HEK293T (cell line): ENCODE data around the gene AGBL1.

Source experiments
- CTCF ChIA-PET: fragments of 350-600 bp; formaldehyde crosslinking; extraction: SDS; loops from one replicate; lab custom pipeline; 2021; ENCODE audit warnings: antibody characterized with exemption, inconsistent platforms; lab: Yijun Ruan, JAX
- POLR2A ChIA-PET: fragments of 350-600 bp; formaldehyde crosslinking; extraction: SDS; loops from one replicate; lab custom pipeline; 2020; ENCODE audit warnings: antibody characterized with exemption, inconsistent platforms; lab: Yijun Ruan, JAX
- DNase-seq: peaks from one replicate; pipeline ENCODE4 v3.0.0; 2012; ENCODE audit warnings: mixed read lengths; ENCODE audit errors: extremely low spot score
- ARNT ChIP-seq: fragments of 450-650 bp; IDR thresholded peaks from 2 replicates; pipeline ENCODE4 v1.6.1; 2017; ENCODE audit warnings: mild to moderate bottlenecking
- BHLHE40 ChIP-seq: fragments of 450-650 bp; IDR thresholded peaks from 2 replicates; pipeline ENCODE4 v1.6.1; 2016; ENCODE audit warnings: mild to moderate bottlenecking, moderate library complexity, borderline replicate concordance
- CTBP1 ChIP-seq: fragments of 450-650 bp; IDR thresholded peaks from 2 replicates; pipeline ENCODE4 v1.6.1; 2016; ENCODE audit warnings: borderline replicate concordance
- ELF4 ChIP-seq: fragments of 450-650 bp; IDR thresholded peaks from 2 replicates; pipeline ENCODE4 v1.6.1; 2017; ENCODE audit warnings: antibody characterized with exemption
- FOXA1 ChIP-seq: fragments of 450-650 bp; IDR thresholded peaks from 2 replicates; pipeline ENCODE4 v1.6.1; 2016; ENCODE audit warnings: mild to moderate bottlenecking
- FOXK2 ChIP-seq: fragments of 450-650 bp; IDR thresholded peaks from 2 replicates; pipeline ENCODE4 v1.6.1; 2016; ENCODE audit warnings: mild to moderate bottlenecking
- FOXM1 ChIP-seq: fragments of 450-650 bp; IDR thresholded peaks from 2 replicates; pipeline ENCODE4 v1.6.1; 2017; ENCODE audit warnings: mild to moderate bottlenecking, borderline replicate concordance
- HDGF ChIP-seq: fragments of 450-650 bp; IDR thresholded peaks from 2 replicates; pipeline ENCODE4 v1.6.1; 2017; ENCODE audit warnings: antibody characterized with exemption, borderline replicate concordance
- L3MBTL2 ChIP-seq: fragments of 450-650 bp; conservative IDR thresholded peaks from 2 replicates; pipeline ENCODE4 v1.6.1; 2016; ENCODE audit warnings: mild to moderate bottlenecking
- LEF1 ChIP-seq: fragments of 450-650 bp; IDR thresholded peaks from 2 replicates; pipeline ENCODE4 v1.6.1; 2017; ENCODE audit warnings: mild to moderate bottlenecking, borderline replicate concordance
- NFRKB ChIP-seq: fragments of 450-650 bp; IDR thresholded peaks from 2 replicates; pipeline ENCODE4 v1.6.1; 2016; ENCODE audit warnings: mild to moderate bottlenecking, moderate library complexity
- SP1 ChIP-seq: fragments of 450-650 bp; IDR thresholded peaks from 2 replicates; pipeline ENCODE4 v1.6.1; 2017
- SUZ12 ChIP-seq: fragments of 450-650 bp; IDR thresholded peaks from 2 replicates; pipeline ENCODE4 v1.6.1; 2016; ENCODE audit warnings: mild to moderate bottlenecking
- TARDBP ChIP-seq: fragments of 450-650 bp; IDR thresholded peaks from 2 replicates; pipeline ENCODE4 v1.6.1; 2016
- ZNF384 ChIP-seq: fragments of 450-650 bp; IDR thresholded peaks from 2 replicates; pipeline ENCODE4 v1.6.1; 2016
- TF ChIP-seq, protein P1 (sequence below): fragments of 450-650 bp; IDR thresholded peaks from 2 replicates; pipeline ENCODE4 v1.6.1; 2016

AGBL1 gene

DNA sequence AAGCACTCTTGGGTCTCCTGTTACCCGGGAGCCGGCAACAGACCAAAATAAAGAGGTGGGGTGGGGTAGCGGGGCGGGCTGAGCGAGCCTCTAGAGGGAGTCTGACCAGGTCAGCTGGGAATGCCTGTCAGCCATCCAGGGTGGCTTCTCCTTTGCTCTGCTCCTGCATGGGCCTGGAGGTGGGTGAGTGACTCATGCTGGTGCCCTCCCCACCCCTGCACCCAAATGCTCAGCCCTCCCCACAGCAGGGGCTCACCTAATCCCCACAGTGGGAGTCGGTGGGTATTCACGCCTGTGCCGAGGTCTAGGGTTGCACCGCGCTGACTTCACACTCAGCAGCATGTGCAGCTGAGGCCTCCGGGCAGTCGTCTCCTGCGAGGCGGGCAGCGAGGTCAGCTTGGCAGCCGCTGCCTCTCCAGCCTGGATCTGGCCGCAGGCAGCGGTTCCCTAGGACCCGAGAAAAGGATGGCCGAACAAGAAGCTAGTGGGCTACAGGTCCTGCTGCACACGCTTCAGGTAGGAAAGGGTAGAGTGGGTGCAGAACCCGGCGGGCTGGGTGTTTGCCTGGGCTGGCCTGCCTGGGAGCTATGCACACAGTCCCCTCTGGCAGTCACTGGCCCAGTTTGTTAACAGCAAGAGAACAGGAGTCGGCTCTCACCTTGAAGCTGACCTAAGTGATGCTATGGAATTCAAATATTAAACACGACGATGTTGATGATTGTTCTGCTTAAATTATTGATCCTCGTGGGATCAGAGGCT is at the start of gene AGBL1:
AGBL1 (plus strand) TSS at position 364 of the 759 bp plus-strand sequence.
- ChIA-PET POLR2A (interaction anchor here (0.9 kb wide), 1 partner anchor 17 kb away, joined by 4 read pairs; no protein-coding TSS in a partner anchor), CTCF (no interaction called here)
- no peak for DNase-seq
- TF ChIP-seq FOXM1 (no peak), LEF1 (no peak)

GRCh38 chr15:86034904-86035303 is 44.8 kb upstream of the AGBL1 start:
- DNase-seq, result no peak
- POLR2A ChIA-PET, result no interaction called here
- CTCF ChIA-PET, result no interaction called here
- TF ChIP-seq SUZ12 (no peak), ELF4 (no peak), FOXA1 (no peak)

GRCh38 chr15:86036243-86036642 is 43.4 kb upstream of the AGBL1 start:
- TF ChIP-seq L3MBTL2 (no peak), ELF4 (no peak), FOXM1 (no peak), FOXK2 (no peak), ARNT (no peak), HDGF (no peak), LEF1 (no peak), FOXA1 (no peak), BHLHE40 (no peak), CTBP1 (no peak), SUZ12 (no peak), TARDBP (no peak)
- TF ChIP-seq, protein P1, sequence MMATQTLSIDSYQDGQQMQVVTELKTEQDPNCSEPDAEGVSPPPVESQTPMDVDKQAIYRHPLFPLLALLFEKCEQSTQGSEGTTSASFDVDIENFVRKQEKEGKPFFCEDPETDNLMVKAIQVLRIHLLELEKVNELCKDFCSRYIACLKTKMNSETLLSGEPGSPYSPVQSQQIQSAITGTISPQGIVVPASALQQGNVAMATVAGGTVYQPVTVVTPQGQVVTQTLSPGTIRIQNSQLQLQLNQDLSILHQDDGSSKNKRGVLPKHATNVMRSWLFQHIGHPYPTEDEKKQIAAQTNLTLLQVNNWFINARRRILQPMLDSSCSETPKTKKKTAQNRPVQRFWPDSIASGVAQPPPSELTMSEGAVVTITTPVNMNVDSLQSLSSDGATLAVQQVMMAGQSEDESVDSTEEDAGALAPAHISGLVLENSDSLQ, result no peak
- POLR2A ChIA-PET, result no interaction called here

GRCh38 chr15:86038491-86038890 is 41.2 kb upstream of the AGBL1 start:
- ChIA-PET POLR2A (interaction anchor here (1.1 kb wide), 1 partner anchor 31 kb away, joined by 3 read pairs; no protein-coding TSS in a partner anchor), CTCF (no interaction called here)
- no peak for DNase-seq
- TF ChIP-seq HDGF (no peak), ZNF384 (no peak), LEF1 (no peak), NFRKB (no peak)

More at GRCh38 chr15:86036243-86036642, 43.4 kb upstream of the AGBL1 start:
- CTCF ChIA-PET, result no interaction called here
- DNase-seq, result no peak

GRCh38 chr15:86040356-86041033 is 39.2 kb upstream of the AGBL1 start:
- POLR2A ChIA-PET, result no interaction called here
- no peak for DNase-seq
- CTCF ChIA-PET, result interaction anchor here (0.6 kb wide), 1 partner anchor 199 kb away, joined by 3 read pairs; no protein-coding TSS in a partner anchor
- TF ChIP-seq FOXA1 (no peak), L3MBTL2 (no peak), NFRKB (no peak), SP1 (no peak), FOXM1 (no peak), ELF4 (no peak)
- TF ChIP-seq, protein P1, result no peak

DNA sequence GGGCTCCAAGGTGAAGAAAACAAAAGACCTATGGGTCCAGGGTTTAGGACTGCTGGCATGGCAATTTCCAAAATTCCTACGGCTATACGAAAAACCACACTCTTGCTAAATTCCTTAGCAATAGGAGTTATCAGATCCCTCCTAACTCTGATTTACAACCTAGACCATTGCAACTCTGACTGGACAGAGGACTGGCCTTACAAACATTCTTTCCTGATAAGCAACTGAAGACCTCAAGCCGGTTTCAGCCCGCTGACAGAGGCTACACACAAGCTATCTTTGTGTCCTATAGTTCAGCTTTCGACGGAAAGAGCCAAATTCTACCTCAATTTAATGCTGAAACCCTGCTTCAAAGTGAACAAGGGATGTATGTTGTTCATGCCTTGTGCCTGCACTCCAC is 38.3 kb upstream of the AGBL1 start:
- ChIA-PET CTCF (interaction anchor here (0.6 kb wide), 1 partner anchor 64 kb away, joined by 3 read pairs; no protein-coding TSS in a partner anchor), POLR2A (no interaction called here)
- DNase-seq, result no peak
- no peak for TF ChIP-seq HDGF
- no peak for TF ChIP-seq FOXK2
- TF ChIP-seq SUZ12, result no peak
- TF ChIP-seq L3MBTL2, result no peak
- TF ChIP-seq, protein P1, result no peak
- TF ChIP-seq FOXM1, result no peak
- TF ChIP-seq NFRKB, result no peak
- TF ChIP-seq BHLHE40, result no peak
- TF ChIP-seq ELF4, result no peak
- no peak for TF ChIP-seq TARDBP
- no peak for TF ChIP-seq ARNT
- no peak for TF ChIP-seq SP1
